HEK293 (cell line): ENCODE data around the gene PLEKHO2.

Experiments used
- GLI2 ChIP-seq: fragments of 450-650 bp; formaldehyde crosslinking; IDR thresholded peaks from 2 replicates; pipeline ENCODE4; 2017; ENCODE audit warnings: missing biosample characterization, missing genetic modification characterization, low read depth, borderline replicate concordance
- ZNF561 ChIP-seq: fragments of 450-650 bp; IDR thresholded peaks from 2 replicates; pipeline ENCODE4 v1.5.1; 2018; ENCODE audit warnings: missing biosample characterization, missing genetic modification characterization, borderline replicate concordance
- TF ChIP-seq, protein P1 (sequence below): fragments of 450-650 bp; formaldehyde crosslinking; IDR thresholded peaks from 2 replicates; pipeline ENCODE4 v1.5.1; 2016; ENCODE audit warnings: missing biosample characterization, missing genetic modification characterization
- TF ChIP-seq, protein P2 (sequence below): fragments of 450-650 bp; formaldehyde crosslinking; IDR thresholded peaks from 2 replicates; pipeline ENCODE4 v1.5.1; 2016; ENCODE audit warnings: missing biosample characterization, missing genetic modification characterization

DNA sequence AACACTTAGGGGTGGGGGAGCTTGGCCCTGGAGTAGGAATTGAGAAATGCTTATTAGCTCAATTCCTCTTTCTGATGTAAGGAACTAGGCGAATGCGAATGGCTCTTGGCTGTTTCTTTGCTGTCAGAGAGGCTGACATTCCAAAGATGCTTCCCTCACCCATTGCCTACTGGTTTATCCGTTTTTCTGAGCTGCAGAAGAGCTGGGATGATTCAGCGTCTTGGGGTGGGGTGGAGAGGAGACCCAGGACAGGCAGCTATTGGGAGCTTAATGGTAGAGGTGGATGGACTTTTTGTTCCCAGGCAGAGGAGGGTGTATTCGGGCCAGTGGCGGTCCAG is 9.8 kb downstream of the PLEKHO2 start:
- TF ChIP-seq GLI2 (tag by site-specific recombination) (no peak), ZNF561 (tag by site-specific recombination) (no peak)
- TF ChIP-seq, protein P1, sequence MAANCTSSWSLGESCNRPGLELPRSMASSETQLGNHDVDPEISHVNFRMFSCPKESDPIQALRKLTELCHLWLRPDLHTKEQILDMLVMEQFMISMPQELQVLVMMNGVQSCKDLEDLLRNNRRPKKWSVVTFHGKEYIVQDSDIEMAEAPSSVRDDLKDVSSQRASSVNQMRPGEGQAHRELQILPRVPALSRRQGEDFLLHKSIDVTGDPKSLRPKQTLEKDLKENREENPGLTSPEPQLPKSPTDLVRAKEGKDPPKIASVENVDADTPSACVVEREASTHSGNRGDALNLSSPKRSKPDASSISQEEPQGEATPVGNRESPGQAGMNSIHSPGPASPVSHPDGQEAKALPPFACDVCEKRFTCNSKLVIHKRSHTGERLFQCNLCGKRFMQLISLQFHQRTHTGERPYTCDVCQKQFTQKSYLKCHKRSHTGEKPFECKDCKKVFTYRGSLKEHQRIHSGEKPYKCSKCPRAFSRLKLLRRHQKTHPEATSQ, result no peak
- TF ChIP-seq, protein P2, sequence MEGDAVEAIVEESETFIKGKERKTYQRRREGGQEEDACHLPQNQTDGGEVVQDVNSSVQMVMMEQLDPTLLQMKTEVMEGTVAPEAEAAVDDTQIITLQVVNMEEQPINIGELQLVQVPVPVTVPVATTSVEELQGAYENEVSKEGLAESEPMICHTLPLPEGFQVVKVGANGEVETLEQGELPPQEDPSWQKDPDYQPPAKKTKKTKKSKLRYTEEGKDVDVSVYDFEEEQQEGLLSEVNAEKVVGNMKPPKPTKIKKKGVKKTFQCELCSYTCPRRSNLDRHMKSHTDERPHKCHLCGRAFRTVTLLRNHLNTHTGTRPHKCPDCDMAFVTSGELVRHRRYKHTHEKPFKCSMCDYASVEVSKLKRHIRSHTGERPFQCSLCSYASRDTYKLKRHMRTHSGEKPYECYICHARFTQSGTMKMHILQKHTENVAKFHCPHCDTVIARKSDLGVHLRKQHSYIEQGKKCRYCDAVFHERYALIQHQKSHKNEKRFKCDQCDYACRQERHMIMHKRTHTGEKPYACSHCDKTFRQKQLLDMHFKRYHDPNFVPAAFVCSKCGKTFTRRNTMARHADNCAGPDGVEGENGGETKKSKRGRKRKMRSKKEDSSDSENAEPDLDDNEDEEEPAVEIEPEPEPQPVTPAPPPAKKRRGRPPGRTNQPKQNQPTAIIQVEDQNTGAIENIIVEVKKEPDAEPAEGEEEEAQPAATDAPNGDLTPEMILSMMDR (tag by site-specific recombination), result no peak
